Measurements from ENCODE around the gene HPSE2. TPM values are rescaled to one million over a fixed set of nuclear protein-coding genes. Genes with fewer than 3 reads are reported as not detected.

Gene HPSE2
- total and polyA plus RNA-seq, 2 of the 13 experiments (the other 11 are each of a cell fraction or from before 2014, with no cell fraction given): 0.01 TPM; not detected in 1

DNA sequence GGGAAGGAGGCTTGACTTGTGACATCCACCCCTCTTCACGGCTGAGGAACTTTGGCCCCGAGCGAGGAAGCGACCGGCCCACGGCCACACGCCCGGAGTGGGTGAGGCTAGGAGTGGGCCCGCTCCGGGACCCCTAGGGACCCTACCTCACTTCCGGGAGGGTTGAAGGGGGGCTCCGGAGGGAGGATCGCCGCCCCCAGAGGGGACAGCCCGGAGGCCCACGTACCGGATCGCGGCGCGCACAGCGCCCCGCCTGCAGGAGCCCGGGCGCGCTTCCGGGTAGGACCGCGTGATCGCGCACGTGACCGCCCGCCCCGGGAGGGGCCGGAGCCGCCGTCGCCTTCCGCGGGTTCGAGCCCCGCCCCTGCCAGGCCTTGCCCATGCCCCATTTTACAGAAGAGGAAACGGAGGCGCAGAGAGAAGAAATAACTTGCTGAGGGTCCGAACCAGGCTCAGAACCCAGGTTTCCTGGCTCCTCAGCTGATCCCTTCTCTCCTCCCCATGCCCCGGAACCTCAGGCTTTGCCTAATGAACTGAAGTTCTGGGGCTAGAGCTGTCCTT is 788.9 kb downstream of the HPSE2 start, which contains the start of gene HPS1 (continued):
- TF ChIP-seq POLR2AphosphoS5 (IDR thresholded peaks at IDR 0.05; ENCODE audit: low read depth, low read length): peak; percentile 71
- peak; percentile 67; the same call in 1 of the 2 replicates for TF ChIP-seq ZNF547 (CRISPR knock-in tag; IDR thresholded peaks at IDR 0.05)
- peak; percentile 89; the same call in 1 of the 2 replicates for TF ChIP-seq ZSCAN20 (CRISPR knock-in tag; IDR thresholded peaks at IDR 0.05; ENCODE audit: borderline replicate concordance)
- peak; percentile 55; the same call in 1 of the 2 replicates for TF ChIP-seq MEIS2 (CRISPR knock-in tag; IDR thresholded peaks at IDR 0.05)
- 0 out of 2 replicates have a peak, but pooled peaks have one; percentile 35 for TF ChIP-seq ZNF180 (CRISPR knock-in tag; IDR thresholded peaks at IDR 0.05; ENCODE audit: borderline replicate concordance, low read depth)
- no peak for TF ChIP-seq HCFC1 (IDR thresholded peaks at IDR 0.05; ENCODE audit: low read depth, low read length)
- TF ChIP-seq, protein P1, sequence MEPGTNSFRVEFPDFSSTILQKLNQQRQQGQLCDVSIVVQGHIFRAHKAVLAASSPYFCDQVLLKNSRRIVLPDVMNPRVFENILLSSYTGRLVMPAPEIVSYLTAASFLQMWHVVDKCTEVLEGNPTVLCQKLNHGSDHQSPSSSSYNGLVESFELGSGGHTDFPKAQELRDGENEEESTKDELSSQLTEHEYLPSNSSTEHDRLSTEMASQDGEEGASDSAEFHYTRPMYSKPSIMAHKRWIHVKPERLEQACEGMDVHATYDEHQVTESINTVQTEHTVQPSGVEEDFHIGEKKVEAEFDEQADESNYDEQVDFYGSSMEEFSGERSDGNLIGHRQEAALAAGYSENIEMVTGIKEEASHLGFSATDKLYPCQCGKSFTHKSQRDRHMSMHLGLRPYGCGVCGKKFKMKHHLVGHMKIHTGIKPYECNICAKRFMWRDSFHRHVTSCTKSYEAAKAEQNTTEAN (CRISPR knock-in tag; conservative IDR thresholded peaks at IDR 0.05): 0 out of 2 replicates have a peak, but pooled peaks have one; percentile 39
- peak; percentile 51; the same call in 1 of the 2 replicates for TF ChIP-seq HIVEP1 (CRISPR knock-in tag; IDR thresholded peaks at IDR 0.05)
- 0 out of 2 replicates have a peak, but pooled peaks have one; percentile 39 for TF ChIP-seq ZNF367 (CRISPR knock-in tag; IDR thresholded peaks at IDR 0.05; ENCODE audit: borderline replicate concordance)
- TF ChIP-seq, protein P2, sequence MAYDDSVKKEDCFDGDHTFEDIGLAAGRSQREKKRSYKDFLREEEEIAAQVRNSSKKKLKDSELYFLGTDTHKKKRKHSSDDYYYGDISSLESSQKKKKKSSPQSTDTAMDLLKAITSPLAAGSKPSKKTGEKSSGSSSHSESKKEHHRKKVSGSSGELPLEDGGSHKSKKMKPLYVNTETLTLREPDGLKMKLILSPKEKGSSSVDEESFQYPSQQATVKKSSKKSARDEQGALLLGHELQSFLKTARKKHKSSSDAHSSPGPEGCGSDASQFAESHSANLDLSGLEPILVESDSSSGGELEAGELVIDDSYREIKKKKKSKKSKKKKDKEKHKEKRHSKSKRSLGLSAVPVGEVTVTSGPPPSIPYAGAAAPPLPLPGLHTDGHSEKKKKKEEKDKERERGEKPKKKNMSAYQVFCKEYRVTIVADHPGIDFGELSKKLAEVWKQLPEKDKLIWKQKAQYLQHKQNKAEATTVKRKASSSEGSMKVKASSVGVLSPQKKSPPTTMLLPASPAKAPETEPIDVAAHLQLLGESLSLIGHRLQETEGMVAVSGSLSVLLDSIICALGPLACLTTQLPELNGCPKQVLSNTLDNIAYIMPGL (CRISPR knock-in tag; IDR thresholded peaks at IDR 0.05; ENCODE audit: borderline replicate concordance in 1 of 2, low read depth in 1 of 2): peak; percentile 70 to 75; a peak in 3 of 4 replicates
- peak; percentile 10; the same call in 1 of the 2 replicates for TF ChIP-seq FOSL2 (CRISPR knock-in tag; IDR thresholded peaks at IDR 0.05)
- TF ChIP-seq ZFP37 (CRISPR knock-in tag; IDR thresholded peaks at IDR 0.05; ENCODE audit: borderline replicate concordance): no peak
- peak; percentile 87; the same call in 1 of the 2 replicates for TF ChIP-seq ZMYM4 (CRISPR knock-in tag; IDR thresholded peaks at IDR 0.05)
- peak; percentile 54; the same call in 1 of the 2 replicates for TF ChIP-seq HOXD1 (CRISPR knock-in tag; IDR thresholded peaks at IDR 0.05)
- peak; percentile 90 for TF ChIP-seq ZMYM3 (CRISPR knock-in tag; IDR thresholded peaks at IDR 0.05)
- TF ChIP-seq, protein P3, sequence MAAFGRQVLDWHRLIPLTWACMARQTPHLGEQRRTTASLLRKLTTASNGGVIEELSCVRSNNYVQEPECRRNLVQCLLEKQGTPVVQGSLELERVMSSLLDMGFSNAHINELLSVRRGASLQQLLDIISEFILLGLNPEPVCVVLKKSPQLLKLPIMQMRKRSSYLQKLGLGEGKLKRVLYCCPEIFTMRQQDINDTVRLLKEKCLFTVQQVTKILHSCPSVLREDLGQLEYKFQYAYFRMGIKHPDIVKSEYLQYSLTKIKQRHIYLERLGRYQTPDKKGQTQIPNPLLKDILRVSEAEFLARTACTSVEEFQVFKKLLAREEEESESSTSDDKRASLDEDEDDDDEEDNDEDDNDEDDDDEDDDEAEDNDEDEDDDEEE (CRISPR knock-in tag; IDR thresholded peaks at IDR 0.05): no peak
- TF ChIP-seq SIN3B (IDR thresholded peaks at IDR 0.05; ENCODE audit: low read length): 0 out of 2 replicates have a peak, but pooled peaks have one; percentile 28
- TF ChIP-seq, protein P4, sequence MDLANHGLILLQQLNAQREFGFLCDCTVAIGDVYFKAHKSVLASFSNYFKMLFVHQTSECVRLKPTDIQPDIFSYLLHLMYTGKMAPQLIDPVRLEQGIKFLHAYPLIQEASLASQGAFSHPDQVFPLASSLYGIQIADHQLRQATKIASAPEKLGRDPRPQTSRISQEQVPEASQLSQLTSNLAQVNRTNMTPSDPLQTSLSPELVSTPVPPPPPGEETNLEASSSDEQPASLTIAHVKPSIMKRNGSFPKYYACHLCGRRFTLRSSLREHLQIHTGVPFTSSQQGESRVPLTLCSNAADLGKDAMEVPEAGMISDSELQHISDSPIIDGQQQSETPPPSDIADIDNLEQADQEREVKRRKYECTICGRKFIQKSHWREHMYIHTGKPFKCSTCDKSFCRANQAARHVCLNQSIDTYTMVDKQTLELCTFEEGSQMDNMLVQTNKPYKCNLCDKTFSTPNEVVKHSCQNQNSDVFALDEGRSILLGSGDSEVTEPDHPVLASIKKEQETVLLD (CRISPR knock-in tag; IDR thresholded peaks at IDR 0.05; ENCODE audit: low read depth): 0 out of 2 replicates have a peak, but pooled peaks have one; percentile 47
- TF ChIP-seq EHMT2 (IDR thresholded peaks at IDR 0.05; ENCODE audit: borderline replicate concordance, low read depth, low read length): no peak
- TF ChIP-seq, protein P5, sequence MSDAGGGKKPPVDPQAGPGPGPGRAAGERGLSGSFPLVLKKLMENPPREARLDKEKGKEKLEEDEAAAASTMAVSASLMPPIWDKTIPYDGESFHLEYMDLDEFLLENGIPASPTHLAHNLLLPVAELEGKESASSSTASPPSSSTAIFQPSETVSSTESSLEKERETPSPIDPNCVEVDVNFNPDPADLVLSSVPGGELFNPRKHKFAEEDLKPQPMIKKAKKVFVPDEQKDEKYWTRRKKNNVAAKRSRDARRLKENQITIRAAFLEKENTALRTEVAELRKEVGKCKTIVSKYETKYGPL (CRISPR knock-in tag; IDR thresholded peaks at IDR 0.05): 0 out of 2 replicates have a peak, but pooled peaks have one; percentile 36
- TF ChIP-seq KLF15 (CRISPR knock-in tag; IDR thresholded peaks at IDR 0.05; ENCODE audit: borderline replicate concordance): no peak
- TF ChIP-seq, protein P6, sequence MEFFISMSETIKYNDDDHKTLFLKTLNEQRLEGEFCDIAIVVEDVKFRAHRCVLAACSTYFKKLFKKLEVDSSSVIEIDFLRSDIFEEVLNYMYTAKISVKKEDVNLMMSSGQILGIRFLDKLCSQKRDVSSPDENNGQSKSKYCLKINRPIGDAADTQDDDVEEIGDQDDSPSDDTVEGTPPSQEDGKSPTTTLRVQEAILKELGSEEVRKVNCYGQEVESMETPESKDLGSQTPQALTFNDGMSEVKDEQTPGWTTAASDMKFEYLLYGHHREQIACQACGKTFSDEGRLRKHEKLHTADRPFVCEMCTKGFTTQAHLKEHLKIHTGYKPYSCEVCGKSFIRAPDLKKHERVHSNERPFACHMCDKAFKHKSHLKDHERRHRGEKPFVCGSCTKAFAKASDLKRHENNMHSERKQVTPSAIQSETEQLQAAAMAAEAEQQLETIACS (CRISPR knock-in tag; IDR thresholded peaks at IDR 0.05): peak; percentile 73
